GM23248 (cell line): ENCODE measurements around the gene NXPH2.

Source experiments
- EZH2 ChIP-seq: fragments of 200-600 bp; sonication (generic); IDR thresholded peaks from 2 replicates; pipeline ENCODE4 v1.6.1; 2018; ENCODE audit warnings: antibody characterized with exemption, mild to moderate bottlenecking; ENCODE audit not compliant: insufficient read depth, poor library complexity, severe bottlenecking
- EZH2phosphoT487 ChIP-seq: fragments of 200-600 bp; sonication (generic); IDR thresholded peaks from 2 replicates; pipeline ENCODE4 v1.6.1; 2018; ENCODE audit warnings: antibody characterized with exemption, moderate library complexity, mild to moderate bottlenecking, low read depth; ENCODE audit not compliant: insufficient read depth

DNA sequence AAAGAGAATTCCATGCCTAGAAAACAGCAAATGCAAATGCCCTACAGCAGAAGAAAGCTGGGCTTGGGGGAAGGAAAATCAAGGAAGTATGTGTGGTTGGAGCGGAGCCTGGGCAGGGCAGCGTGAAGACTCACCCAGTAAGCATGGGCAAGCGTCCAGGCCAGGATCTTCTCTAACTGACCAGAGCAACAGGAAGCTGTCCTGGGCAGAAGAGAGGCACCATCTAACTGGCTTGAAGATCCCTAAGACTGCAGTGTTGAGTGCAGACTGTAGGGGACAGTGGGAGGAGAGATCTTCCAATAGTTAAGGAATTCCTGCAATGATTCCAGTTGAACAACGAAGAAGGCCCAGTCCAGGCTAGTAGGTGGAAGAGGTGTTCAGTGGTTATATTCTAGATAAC lies 57.9 kb downstream of the NXPH2 start:
- TF ChIP-seq EZH2 (no peak), EZH2phosphoT487 (no peak)
